ENCODE measurements around the gene MRPL42. TPM values are rescaled to one million over a fixed set of nuclear protein-coding genes. Genes with fewer than 3 reads are reported as not detected.

The MRPL42 gene
- total and polyA plus RNA-seq, 2 of the 4 experiments (the other 2 are of a cell fraction), result 64.2 to 90.7 TPM

DNA sequence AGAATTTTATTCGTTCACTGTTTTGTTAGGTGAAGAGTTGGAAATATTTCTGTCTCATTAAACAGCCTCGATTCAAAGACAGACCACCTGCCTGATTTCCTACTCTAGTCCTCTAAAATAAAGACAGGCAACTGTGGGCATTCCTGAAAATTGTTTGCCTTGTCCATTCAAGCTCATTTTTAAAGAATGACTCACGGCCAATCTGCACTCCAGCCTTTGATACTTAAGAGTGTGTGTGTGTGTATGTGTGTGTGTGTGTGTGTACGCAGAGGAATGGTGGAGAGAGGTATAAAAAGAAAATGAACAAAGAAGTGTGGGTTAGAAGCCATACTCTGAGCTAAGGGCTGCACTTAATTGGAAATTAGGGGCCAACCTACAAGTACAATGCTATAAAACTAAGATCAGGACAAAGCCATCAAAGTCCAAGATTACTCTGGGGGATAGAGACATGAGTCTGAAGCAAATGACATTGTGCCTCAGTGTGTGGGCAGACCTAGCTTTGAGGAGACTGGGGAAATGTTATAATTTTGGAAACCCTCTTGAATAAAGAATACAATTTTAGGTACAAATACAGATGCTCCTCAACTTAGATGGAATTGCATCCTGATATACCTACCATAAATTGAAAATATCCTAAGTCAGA, 59.6 kb downstream of the MRPL42 start:
- in situ Hi-C loops (cut with MboI; ENCODE audit: low sequenced_read_pairs) (no loop called here), intact Hi-C loops (cut with micrococcal nuclease) (no loop called here), dilution Hi-C loops (cut with HindIII; ENCODE audit: low sequenced_read_pairs, unreplicated experiment) (no loop called here)
- no peaks in the 10 kb centered on the region for H3K9me3 ChIP-seq (ENCODE audit: control insufficient read depth, insufficient read depth, low read length)
- no peak overlapping the region for H3K4me3 ChIP-seq (ENCODE audit: insufficient read depth, low read depth, low read length)
- ChIA-PET POLR2A (ENCODE audit: unreplicated experiment) (interaction anchor here (1.0 kb wide), 1 partner anchor 12 kb away, joined by 4 read pairs; no protein-coding TSS in a partner anchor), CTCF (interaction anchor here (0.6 to 1.6 kb wide), 6 partner anchors 9 to 575 kb away, joined by 3 to 4 read pairs (median 3); no protein-coding TSS in a partner anchor)
- peak overlapping the region; percentile 83; the same call in 1 of the 2 replicates for H2BK20ac ChIP-seq (ENCODE audit: low read depth, low read length)
- H3K27ac ChIP-seq (ENCODE audit: insufficient read depth, low read length), result no peak overlapping the region
- no peak overlapping the region for H2BK5ac ChIP-seq (ENCODE audit: low read depth, low read length, poor library complexity, severe bottlenecking)
- no peak overlapping the region for H3K23ac ChIP-seq (ENCODE audit: low read depth, low read length)
- DNase-seq, result peak; percentile 96
- H3K36me3 ChIP-seq (ENCODE audit: control insufficient read depth, insufficient read depth, low read length), result no peaks in the 10 kb centered on the region
- H3K9me1 ChIP-seq (ENCODE audit: insufficient read depth, low read length), result peaks cover 7% of the 10 kb centered on the region
- H3K4me2 ChIP-seq (ENCODE audit: low read depth, low read length), result no peak overlapping the region
- H2BK120ac ChIP-seq (ENCODE audit: low read depth, low read length), result 0 out of 2 replicates have a peak overlapping the region, but pooled peaks have one; percentile 35
- no TSS peak for BruUV-seq (replicated peaks)
- TF ChIP-seq RFX5 (IDR thresholded peaks at IDR 0.05; ENCODE audit: low read depth, low read length) (no peak), RAD21 (IDR thresholded peaks at IDR 0.05; ENCODE audit: low read length) (no peak), BHLHE40 (IDR thresholded peaks at IDR 0.05; ENCODE audit: low read depth, low read length) (peak; percentile 16; the same call in 1 of the 2 replicates), FOS (IDR thresholded peaks at IDR 0.05; ENCODE audit: low read depth, low read length) (peak; percentile 79), CEBPB (IDR thresholded peaks at IDR 0.05; ENCODE audit: low read depth, low read length) (no peak), RCOR1 (IDR thresholded peaks at IDR 0.05; ENCODE audit: insufficient replicate concordance, low read length) (no peak), NFE2L2 (IDR thresholded peaks at IDR 0.05; ENCODE audit: low read depth, low read length) (no peak), CHD1 (IDR thresholded peaks at IDR 0.05; ENCODE audit: low read depth, low read length) (no peak), MAZ (IDR thresholded peaks at IDR 0.05; ENCODE audit: borderline replicate concordance, low read depth, low read length) (no peak), MXI1 (IDR thresholded peaks at IDR 0.05; ENCODE audit: borderline replicate concordance, low read depth, low read length) (no peak), SMC3 (IDR thresholded peaks at IDR 0.05; ENCODE audit: low read depth, low read length) (no peak)
- TF ChIP-seq, protein P1, sequence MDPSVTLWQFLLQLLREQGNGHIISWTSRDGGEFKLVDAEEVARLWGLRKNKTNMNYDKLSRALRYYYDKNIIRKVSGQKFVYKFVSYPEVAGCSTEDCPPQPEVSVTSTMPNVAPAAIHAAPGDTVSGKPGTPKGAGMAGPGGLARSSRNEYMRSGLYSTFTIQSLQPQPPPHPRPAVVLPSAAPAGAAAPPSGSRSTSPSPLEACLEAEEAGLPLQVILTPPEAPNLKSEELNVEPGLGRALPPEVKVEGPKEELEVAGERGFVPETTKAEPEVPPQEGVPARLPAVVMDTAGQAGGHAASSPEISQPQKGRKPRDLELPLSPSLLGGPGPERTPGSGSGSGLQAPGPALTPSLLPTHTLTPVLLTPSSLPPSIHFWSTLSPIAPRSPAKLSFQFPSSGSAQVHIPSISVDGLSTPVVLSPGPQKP (IDR thresholded peaks at IDR 0.05; ENCODE audit: borderline replicate concordance, low read depth, low read length), result no peak
- TF ChIP-seq, protein P2, sequence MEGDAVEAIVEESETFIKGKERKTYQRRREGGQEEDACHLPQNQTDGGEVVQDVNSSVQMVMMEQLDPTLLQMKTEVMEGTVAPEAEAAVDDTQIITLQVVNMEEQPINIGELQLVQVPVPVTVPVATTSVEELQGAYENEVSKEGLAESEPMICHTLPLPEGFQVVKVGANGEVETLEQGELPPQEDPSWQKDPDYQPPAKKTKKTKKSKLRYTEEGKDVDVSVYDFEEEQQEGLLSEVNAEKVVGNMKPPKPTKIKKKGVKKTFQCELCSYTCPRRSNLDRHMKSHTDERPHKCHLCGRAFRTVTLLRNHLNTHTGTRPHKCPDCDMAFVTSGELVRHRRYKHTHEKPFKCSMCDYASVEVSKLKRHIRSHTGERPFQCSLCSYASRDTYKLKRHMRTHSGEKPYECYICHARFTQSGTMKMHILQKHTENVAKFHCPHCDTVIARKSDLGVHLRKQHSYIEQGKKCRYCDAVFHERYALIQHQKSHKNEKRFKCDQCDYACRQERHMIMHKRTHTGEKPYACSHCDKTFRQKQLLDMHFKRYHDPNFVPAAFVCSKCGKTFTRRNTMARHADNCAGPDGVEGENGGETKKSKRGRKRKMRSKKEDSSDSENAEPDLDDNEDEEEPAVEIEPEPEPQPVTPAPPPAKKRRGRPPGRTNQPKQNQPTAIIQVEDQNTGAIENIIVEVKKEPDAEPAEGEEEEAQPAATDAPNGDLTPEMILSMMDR (conservative IDR thresholded peaks at IDR 0.05; ENCODE audit: low read depth, low read length), result no peak
- H4K5ac ChIP-seq (ENCODE audit: low read depth, low read length), result no peak overlapping the region
- peak overlapping the region; percentile 59; the same call in 1 of the 3 replicates for H2BK15ac ChIP-seq (ENCODE audit: low read depth, low read length)
- no peak overlapping the region for H3K56ac ChIP-seq (ENCODE audit: extremely low read depth, insufficient read depth, low read length)
- H4K20me1 ChIP-seq (ENCODE audit: insufficient read depth, low read length), result no peaks in the 10 kb centered on the region
- H3K9ac ChIP-seq (ENCODE audit: low read depth, low read length), result no peak overlapping the region
- 0 out of 2 replicates have a peak overlapping the region, but pooled peaks have one; percentile 56 for H3K4ac ChIP-seq (ENCODE audit: low read depth, low read length)
- no peak overlapping the region for H3K18ac ChIP-seq (ENCODE audit: low read depth, low read length)
- peaks cover 2% of the 10 kb centered on the region; the same call in 1 of the 2 replicates for H3K4me1 ChIP-seq (ENCODE audit: control insufficient read depth, insufficient read depth, low read length)
- WGBS, 2 experiments (ENCODE audit: extremely low coverage in 2 of 2, insufficient read length in 1 of 2), result no CpG with 5 or more reads among the region's 4 CpGs
- H3K27me3 ChIP-seq (ENCODE audit: control insufficient read depth, insufficient read depth, low read length), result no peaks in the 10 kb centered on the region
- H4K91ac ChIP-seq (ENCODE audit: insufficient read depth, low read depth, low read length), result no peak overlapping the region
- peak overlapping the region; percentile 51; the same call in 1 of the 2 replicates for H3K14ac ChIP-seq (replicated peaks; ENCODE audit: low read depth, low read length)
- H2AFZ ChIP-seq (replicated peaks; ENCODE audit: low read length, poor library complexity), result peak overlapping the region; percentile 27
- peak overlapping the region; percentile 32; the same call in 1 of the 2 replicates for H2AK5ac ChIP-seq (ENCODE audit: low read depth, low read length)
- H2AK9ac ChIP-seq (replicated peaks; ENCODE audit: low read depth, low read length, poor library complexity), result no peak overlapping the region
- peak; percentile 92 for ATAC-seq (ENCODE audit: low read depth)
- H3K79me1 ChIP-seq (ENCODE audit: low read depth in 1 of 2, low read length in 2 of 2), result no peaks in the 10 kb centered on the region
- H4K8ac ChIP-seq (ENCODE audit: low read depth in 2 of 2, low read length in 2 of 2), result peak overlapping the region in 1 of 2 experiments; percentile 26; a peak in 1 of 4 replicates
